ENCODE results near the gene FAM174B. TPM values are rescaled to one million over a fixed set of nuclear protein-coding genes. Genes with fewer than 3 reads are reported as not detected.

FAM174B gene
- total RNA-seq, 1 donor: 5.1 TPM

- Histone ChIP-seq H3K27ac (ENCODE audit: low read depth, low read length) (no peak overlapping the region), H3K27me3 (ENCODE audit: insufficient read depth, low read length) (no peaks in the 10 kb centered on the region), H3K36me3 (ENCODE audit: insufficient read depth, low read length) (no peaks in the 10 kb centered on the region), H3K79me2 (ENCODE audit: insufficient read depth, low read length) (no peaks in the 10 kb centered on the region), H3K9me3 (ENCODE audit: low read depth, low read length) (no peaks in the 10 kb centered on the region), H2AFZ (ENCODE audit: low read length) (no peak overlapping the region), H4K20me1 (ENCODE audit: insufficient read depth, low read length) (no peaks in the 10 kb centered on the region), H3K4me2 (ENCODE audit: insufficient read depth, low read length) (no peak overlapping the region), H3K4me1 (ENCODE audit: insufficient read depth, low read length) (peaks cover 7% of the 10 kb centered on the region), H3K4me3 (ENCODE audit: insufficient read depth, low read length) (no peak overlapping the region)
- TF ChIP-seq CTCF (IDR thresholded peaks at IDR 0.05; ENCODE audit: extremely low read depth, low read depth, low read length): no peak
- DNase-seq (ENCODE audit: insufficient read length, low spot score, missing footprints): no peak
These were observed 27.4 kb upstream of the FAM174B start for GRCh38 chr15:92682741-92683510.

- Histone ChIP-seq H3K27me3 (ENCODE audit: insufficient read depth, low read length) (no peaks in the 10 kb centered on the region), H3K4me2 (ENCODE audit: insufficient read depth, low read length) (no peak overlapping the region), H3K27ac (ENCODE audit: low read depth, low read length) (no peak overlapping the region), H3K9me3 (ENCODE audit: low read depth, low read length) (no peaks in the 10 kb centered on the region), H4K20me1 (ENCODE audit: insufficient read depth, low read length) (no peaks in the 10 kb centered on the region), H3K36me3 (ENCODE audit: insufficient read depth, low read length) (no peaks in the 10 kb centered on the region), H3K79me2 (ENCODE audit: insufficient read depth, low read length) (no peaks in the 10 kb centered on the region), H3K4me3 (ENCODE audit: insufficient read depth, low read length) (no peak overlapping the region), H2AFZ (ENCODE audit: low read length) (no peak overlapping the region), H3K4me1 (ENCODE audit: insufficient read depth, low read length) (peaks cover 4% of the 10 kb centered on the region)
- TF ChIP-seq CTCF (IDR thresholded peaks at IDR 0.05; ENCODE audit: extremely low read depth, low read depth, low read length): no peak
- no peak for DNase-seq (ENCODE audit: insufficient read length, low spot score, missing footprints)
These were observed 25.6 kb upstream of the FAM174B start for GRCh38 chr15:92681141-92681631.

GRCh38 chr15:92677999-92678398 is 22.4 kb upstream of the FAM174B start:
- TF ChIP-seq CTCF (IDR thresholded peaks at IDR 0.05; ENCODE audit: extremely low read depth, low read depth, low read length): no peak
- DNase-seq (ENCODE audit: insufficient read length, low spot score, missing footprints): no peak

GRCh38 chr15:92676561-92676960 is 21.0 kb upstream of the FAM174B start:
- H3K27ac ChIP-seq (ENCODE audit: low read depth, low read length): no peak overlapping the region
- no peaks in the 10 kb centered on the region for H3K36me3 ChIP-seq (ENCODE audit: insufficient read depth, low read length)
- H3K4me1 ChIP-seq (ENCODE audit: insufficient read depth, low read length): peaks cover 3% of the 10 kb centered on the region
- no peaks in the 10 kb centered on the region for H4K20me1 ChIP-seq (ENCODE audit: insufficient read depth, low read length)
- H3K9me3 ChIP-seq (ENCODE audit: low read depth, low read length): no peaks in the 10 kb centered on the region
- no peaks in the 10 kb centered on the region for H3K27me3 ChIP-seq (ENCODE audit: insufficient read depth, low read length)
- no peak for DNase-seq (ENCODE audit: insufficient read length, low spot score, missing footprints)
- no peak overlapping the region for H3K4me3 ChIP-seq (ENCODE audit: insufficient read depth, low read length)
- H3K79me2 ChIP-seq (ENCODE audit: insufficient read depth, low read length): no peaks in the 10 kb centered on the region
- no peak for TF ChIP-seq CTCF (IDR thresholded peaks at IDR 0.05; ENCODE audit: extremely low read depth, low read depth, low read length)
- no peak overlapping the region for H3K4me2 ChIP-seq (ENCODE audit: insufficient read depth, low read length)
- no peak overlapping the region for H2AFZ ChIP-seq (ENCODE audit: low read length)

More at GRCh38 chr15:92677999-92678398, 22.4 kb upstream of the FAM174B start:
- Histone ChIP-seq H3K36me3 (ENCODE audit: insufficient read depth, low read length) (no peaks in the 10 kb centered on the region), H3K27ac (ENCODE audit: low read depth, low read length) (no peak overlapping the region), H3K79me2 (ENCODE audit: insufficient read depth, low read length) (no peaks in the 10 kb centered on the region), H3K4me3 (ENCODE audit: insufficient read depth, low read length) (no peak overlapping the region), H3K4me2 (ENCODE audit: insufficient read depth, low read length) (no peak overlapping the region), H3K27me3 (ENCODE audit: insufficient read depth, low read length) (no peaks in the 10 kb centered on the region), H3K4me1 (ENCODE audit: insufficient read depth, low read length) (peaks cover 4% of the 10 kb centered on the region), H3K9me3 (ENCODE audit: low read depth, low read length) (no peaks in the 10 kb centered on the region), H2AFZ (ENCODE audit: low read length) (no peak overlapping the region), H4K20me1 (ENCODE audit: insufficient read depth, low read length) (no peaks in the 10 kb centered on the region)

Measured in osteoblast (primary cell).